GM19099 (cell line): ENCODE measurements around the gene GSK3A.

Source experiments
- POLR2A ChIP-seq: IDR thresholded peaks from 3 replicates; pipeline ENCODE4 v1.6.1; 2011; ENCODE audit warnings: low read depth; ENCODE audit not compliant: insufficient read length; ENCODE audit errors: extremely low read depth

Gene GSK3A

GRCh38 chr19:42247640-42248199 lies 5.3 kb upstream of the GSK3A start:
- no peak for TF ChIP-seq POLR2A

GRCh38 chr19:42246922-42247639 lies 4.7 kb upstream of the GSK3A start:
- TF ChIP-seq POLR2A, result no peak

- TF ChIP-seq POLR2A, result no peak
Observed at GRCh38 chr19:42246143-42246921, 3.9 kb upstream of the GSK3A start.

- no peak for TF ChIP-seq POLR2A
Observed at GRCh38 chr19:42245231-42245630, 2.8 kb upstream of the GSK3A start.

GRCh38 chr19:42244347-42245220 lies 2.2 kb upstream of the GSK3A start:
- no peak for TF ChIP-seq POLR2A

DNA sequence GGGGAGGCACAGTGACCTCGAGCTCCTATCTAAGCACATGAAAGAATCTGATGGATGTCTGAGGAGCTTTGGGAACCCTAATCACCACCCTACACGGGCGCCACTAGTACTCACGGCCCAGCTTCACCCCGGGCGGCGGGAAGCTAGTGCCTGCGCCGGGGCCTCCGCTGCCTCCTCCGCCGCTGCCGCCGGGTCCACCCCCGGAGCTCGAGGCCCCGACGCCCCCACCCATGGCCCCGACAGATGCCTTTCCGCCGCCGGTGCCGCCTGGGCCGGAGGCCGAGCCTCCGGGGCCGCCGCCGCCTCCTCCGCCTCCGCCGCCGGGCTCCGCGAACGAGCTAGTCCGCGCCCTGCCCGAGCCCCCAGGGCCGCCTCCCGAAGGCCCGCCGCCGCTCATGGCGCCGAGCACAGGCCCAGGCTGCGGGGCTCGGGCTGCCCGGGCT lies 312 bp downstream of the GSK3A start:
- TF ChIP-seq POLR2A, result no peak

DNA sequence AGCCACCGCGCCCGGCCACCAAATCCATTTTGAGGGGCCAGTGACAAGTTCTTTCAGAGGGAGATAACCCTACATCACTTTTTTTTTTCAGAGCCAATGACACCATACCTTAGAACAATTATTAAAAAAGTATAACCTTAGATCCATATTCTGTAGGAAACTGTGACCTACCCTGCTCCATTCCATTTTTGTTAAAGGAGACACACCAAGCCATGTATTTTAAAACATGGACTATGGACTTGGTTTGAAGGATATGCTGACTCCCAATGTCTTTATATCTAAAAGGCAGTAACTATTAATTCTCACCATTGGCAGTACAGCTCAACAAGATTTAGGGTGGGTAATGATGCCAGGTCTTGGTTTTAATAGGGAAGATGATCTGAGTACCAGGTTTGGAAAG lies 1.1 kb downstream of the GSK3A start:
- TF ChIP-seq POLR2A, result no peak

DNA sequence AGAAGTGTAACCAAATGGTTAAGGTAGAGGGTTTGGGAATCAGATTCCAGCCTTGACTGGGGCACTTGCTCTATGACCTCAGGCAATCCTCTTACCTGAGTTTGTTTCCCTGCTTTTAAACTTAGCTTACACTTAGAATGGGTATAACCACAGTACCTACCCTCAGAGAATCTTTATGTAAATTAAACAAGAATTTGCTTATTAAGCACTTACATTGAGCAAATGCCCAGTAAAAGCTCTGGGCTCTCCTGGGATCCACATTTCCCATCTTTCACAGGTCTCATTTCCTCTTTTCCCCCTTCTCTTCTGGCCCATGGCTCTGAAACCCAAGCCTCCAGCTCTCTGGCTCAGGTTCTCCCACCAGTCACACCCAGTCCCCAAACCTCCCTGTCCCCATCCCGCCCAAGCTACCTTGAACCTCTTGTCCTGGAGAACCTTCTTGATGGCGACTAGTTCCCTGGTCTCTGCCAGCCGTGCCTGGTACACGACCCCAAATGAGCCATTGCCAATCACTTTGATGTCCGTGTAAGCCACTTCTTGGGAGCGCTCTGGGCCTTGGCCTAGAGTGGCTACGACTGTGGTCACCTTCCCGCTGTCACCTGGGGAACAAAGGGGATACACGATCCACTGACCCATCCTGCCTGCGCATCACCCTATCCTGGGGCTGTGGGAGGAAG lies 2.7 kb downstream of the GSK3A start:
- no peak for TF ChIP-seq POLR2A

GRCh38 chr19:42235181-42235580 lies 7.2 kb downstream of the GSK3A start:
- no peak for TF ChIP-seq POLR2A

DNA sequence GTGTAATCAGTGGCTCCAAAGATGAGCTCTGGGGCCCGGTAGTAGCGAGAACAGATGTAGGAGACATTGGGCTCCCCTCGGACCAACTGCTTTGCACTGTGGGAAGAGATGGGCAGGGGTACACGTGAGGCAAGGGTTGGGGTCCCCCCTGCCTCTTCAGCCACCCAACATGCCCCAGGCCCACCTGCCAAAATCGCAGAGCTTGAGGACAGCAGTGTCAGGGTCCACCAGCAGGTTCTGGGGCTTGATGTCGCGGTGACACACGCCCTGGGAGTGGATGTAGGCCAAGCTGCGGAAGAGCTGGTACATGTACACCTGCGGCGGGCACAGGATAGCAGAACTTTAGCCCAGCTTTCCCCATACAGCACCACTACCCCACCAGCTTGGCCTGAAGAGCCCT lies 8.0 kb downstream of the GSK3A start:
- TF ChIP-seq POLR2A, result no peak

DNA sequence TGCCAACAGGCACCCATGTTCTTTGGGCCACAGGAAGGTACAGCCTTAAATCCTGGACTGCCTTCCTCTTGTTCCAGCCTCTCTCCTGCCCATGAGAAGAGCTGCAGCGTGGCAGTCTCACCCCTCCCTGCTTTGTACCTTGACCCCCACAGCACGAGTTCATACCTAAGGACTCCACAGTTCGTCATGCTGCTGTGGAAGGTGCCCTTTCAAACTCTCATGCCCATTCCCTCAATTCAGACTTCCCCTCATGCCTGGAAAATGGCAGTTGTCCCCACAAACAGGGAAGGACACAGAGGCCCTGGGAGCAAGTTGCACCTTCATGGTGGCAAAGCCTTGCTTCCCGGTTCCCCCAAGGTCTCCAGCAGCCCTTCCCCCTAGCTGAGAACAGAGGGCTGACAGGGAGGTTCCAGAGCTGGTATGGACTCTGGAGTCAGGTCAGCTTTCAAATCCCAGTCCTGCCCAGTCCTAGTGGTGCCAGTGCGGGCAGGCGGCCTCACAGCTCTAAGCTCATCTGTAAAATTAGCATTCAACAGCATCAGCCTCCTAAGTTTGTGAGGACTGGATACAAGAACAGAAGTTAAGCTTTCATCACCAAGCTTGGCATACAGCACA lies 8.6 kb downstream of the GSK3A start:
- no peak for TF ChIP-seq POLR2A

DNA sequence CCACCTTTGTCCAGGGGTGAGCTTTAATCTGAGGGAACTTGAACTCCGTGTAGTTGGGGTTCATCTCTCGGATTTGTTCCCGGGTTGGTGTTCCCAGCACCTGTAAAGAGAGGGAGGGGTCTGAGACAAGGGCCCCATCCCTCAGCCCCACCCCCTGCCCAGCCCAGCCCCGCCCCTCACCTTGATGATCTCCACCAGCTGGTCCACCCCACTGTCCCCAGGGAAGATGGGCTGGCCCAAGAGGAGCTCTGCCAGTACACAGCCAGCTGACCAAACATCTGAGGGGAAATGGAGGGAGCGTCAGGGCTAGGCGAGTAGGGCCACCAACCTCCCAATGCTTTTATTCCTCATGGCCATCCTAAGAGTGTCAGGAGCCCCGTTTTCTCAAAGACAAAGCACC lies 9.3 kb downstream of the GSK3A start:
- no peak for TF ChIP-seq POLR2A

DNA sequence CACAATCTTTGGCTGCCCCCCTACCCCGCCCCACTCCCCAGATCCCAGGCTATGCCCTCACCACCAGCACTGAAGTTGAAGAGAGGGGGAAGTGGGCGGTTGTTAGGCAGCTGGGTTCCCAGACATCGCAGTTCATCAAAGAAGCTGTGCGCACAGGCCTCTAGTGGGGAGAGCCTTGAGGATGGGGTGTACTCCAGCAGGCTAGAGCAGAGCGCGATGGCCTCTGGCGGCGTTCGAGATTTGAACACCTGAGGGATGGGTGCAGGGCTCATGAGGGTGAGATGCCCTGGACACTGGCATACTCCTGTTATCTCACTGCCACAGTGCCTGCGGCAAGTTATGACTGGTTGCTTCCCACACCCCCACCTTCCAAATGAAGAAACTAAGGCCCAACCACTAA lies 10.0 kb downstream of the GSK3A start:
- no peak for TF ChIP-seq POLR2A

GRCh38 chr19:42230571-42230970 lies 11.8 kb downstream of the GSK3A start:
- no peak for TF ChIP-seq POLR2A
